Trophoblast cell (in vitro differentiated cells and primary cell): ENCODE measurements around the gene LRRTM3.

Experiments
- DNase-seq, 2 donors: peaks; one replicate each; pipeline ENCODE4 v3.0.0-alpha.2; 2016
- H2AFZ ChIP-seq: 2 replicates; pipeline ENCODE4 v1.6.1; 2013; ENCODE audit warnings: low read length, moderate library complexity, mild to moderate bottlenecking; ENCODE audit not compliant: insufficient read depth, poor library complexity
- H2AK5ac ChIP-seq: 2 replicates; pipeline ENCODE4 v1.6.1; 2013; ENCODE audit warnings: mild to moderate bottlenecking, low read length
- H2BK120ac ChIP-seq: 2 replicates; pipeline ENCODE4 v1.6.1; 2013; ENCODE audit warnings: low read length, mild to moderate bottlenecking, moderate library complexity; ENCODE audit not compliant: insufficient read depth, poor library complexity
- H2BK12ac ChIP-seq: 2 replicates; pipeline ENCODE4 v1.6.1; 2013; ENCODE audit warnings: mild to moderate bottlenecking, low read length, moderate library complexity
- H2BK5ac ChIP-seq: 2 replicates; pipeline ENCODE4 v1.6.1; 2013; ENCODE audit warnings: low read length, low read depth, moderate library complexity, mild to moderate bottlenecking; ENCODE audit not compliant: poor library complexity
- H3K14ac ChIP-seq: 2 replicates; pipeline ENCODE4 v1.6.1; 2013; ENCODE audit warnings: mild to moderate bottlenecking, low read length
- H3K18ac ChIP-seq: 2 replicates; pipeline ENCODE4 v1.6.1; 2013; ENCODE audit warnings: mild to moderate bottlenecking, low read length
- H3K23ac ChIP-seq: 2 replicates; pipeline ENCODE4 v1.6.1; 2013; ENCODE audit warnings: low read length
- H3K27ac ChIP-seq: 2 replicates; pipeline ENCODE4 v1.5.1; 2013; ENCODE audit warnings: low read depth, mild to moderate bottlenecking, inconsistent platforms, low read length, moderate library complexity
- H3K27me3 ChIP-seq: 2 replicates; pipeline ENCODE4 v1.6.1; 2013; ENCODE audit warnings: inconsistent platforms, mild to moderate bottlenecking, low read length, moderate library complexity; ENCODE audit not compliant: insufficient read depth
- H3K36me3 ChIP-seq, 2 experiments: 1 replicate in 1 of 2; 2 replicates in 1 of 2; pipeline ENCODE4 v1.6.1; 2013; ENCODE audit warnings: low read length in 2 of 2, mild to moderate bottlenecking in 2 of 2, moderate library complexity in 1 of 2; ENCODE audit not compliant: insufficient read depth in 2 of 2, control insufficient read depth in 1 of 2
- H3K4ac ChIP-seq: 2 replicates; pipeline ENCODE4 v1.6.1; 2013; ENCODE audit warnings: low read depth, mild to moderate bottlenecking, low read length, moderate library complexity
- H3K4me1 ChIP-seq, 2 experiments: 1 replicate in 1 of 2; 2 replicates in 1 of 2; pipeline ENCODE4 v1.6.1; 2013; ENCODE audit warnings: low read length in 2 of 2, mild to moderate bottlenecking in 2 of 2, moderate library complexity in 1 of 2; ENCODE audit not compliant: insufficient read depth in 2 of 2, control insufficient read depth in 1 of 2
- H3K4me2 ChIP-seq: 2 replicates; pipeline ENCODE4 v1.6.1; 2013; ENCODE audit warnings: inconsistent platforms, mild to moderate bottlenecking, low read length, moderate library complexity
- H3K4me3 ChIP-seq: 2 replicates; pipeline ENCODE4 v1.5.1; 2013; ENCODE audit warnings: mild to moderate bottlenecking, low read depth, low read length, inconsistent platforms
- H3K79me1 ChIP-seq: one replicate; pipeline ENCODE4 v1.6.1; 2013; ENCODE audit warnings: low read length
- H3K79me2 ChIP-seq: 2 replicates; pipeline ENCODE4 v1.6.1; 2013; ENCODE audit warnings: low read length, mild to moderate bottlenecking; ENCODE audit not compliant: control insufficient read depth, insufficient read depth, poor library complexity
- H3K9ac ChIP-seq: 2 replicates; pipeline ENCODE4 v1.6.1; 2013; ENCODE audit warnings: mild to moderate bottlenecking, low read length
- H3K9me3 ChIP-seq: 2 replicates; pipeline ENCODE4 v1.6.1; 2013; ENCODE audit warnings: low read depth, mild to moderate bottlenecking, control low read depth, inconsistent platforms, low read length; ENCODE audit not compliant: insufficient read depth
- H4K12ac ChIP-seq: 2 replicates; pipeline ENCODE4 v1.6.1; 2013; ENCODE audit warnings: low read depth, mild to moderate bottlenecking, low read length, moderate library complexity
- H4K8ac ChIP-seq: 2 replicates; pipeline ENCODE4 v1.6.1; 2013; ENCODE audit warnings: low read depth, mild to moderate bottlenecking, low read length, moderate library complexity
- H4K91ac ChIP-seq: one replicate; pipeline ENCODE4 v1.6.1; 2013; ENCODE audit warnings: low read depth, mild to moderate bottlenecking, low read length, moderate library complexity
- WGBS: extraction: QIAGEN DNeasy Blood & Tissue Kit; methylation state at CpG from one replicate; pipeline ENCODE4 v1.1.7; 2013; ENCODE audit warnings: missing lambda C conversion rate; ENCODE audit not compliant: insufficient read length, insufficient coverage; ENCODE audit errors: extremely low coverage; 5-methylcytosine and 5-hydroxymethylcytosine counted together

Gene LRRTM3

GRCh38 chr10:66931340-66931948 is 5.6 kb downstream of the LRRTM3 start:
- Histone ChIP-seq H3K4ac (no peak overlapping the region), H3K9ac (no peak overlapping the region), H2AK5ac (no peak overlapping the region), H3K27me3 (no peaks in the 10 kb centered on the region), H3K18ac (no peak overlapping the region), H4K8ac (no peak overlapping the region), H2BK5ac (no peak overlapping the region), H3K14ac (no peak overlapping the region), H3K79me2 (no peaks in the 10 kb centered on the region), H3K4me3 (no peak overlapping the region), H3K27ac (no peak overlapping the region), H2AFZ (no peak overlapping the region), H3K23ac (no peak overlapping the region), H3K4me2 (no peak overlapping the region), H2BK120ac (no peak overlapping the region), H2BK12ac (no peak overlapping the region), H4K12ac (no peak overlapping the region), H3K9me3 (no peaks in the 10 kb centered on the region), H4K91ac (no peak overlapping the region), H3K4me1 (no peaks in the 10 kb centered on the region), H3K36me3 (no peaks in the 10 kb centered on the region), H3K79me1 (no peaks in the 10 kb centered on the region)
- no CpG with 5 or more reads among the region's 5 CpGs for WGBS
- peak in 1 of 2 donors; percentile 71 for DNase-seq

- Histone ChIP-seq H4K8ac (no peak overlapping the region), H4K12ac (no peak overlapping the region), H3K14ac (no peak overlapping the region), H3K9ac (no peak overlapping the region), H3K9me3 (no peaks in the 10 kb centered on the region), H4K91ac (no peak overlapping the region), H2AK5ac (no peak overlapping the region), H3K4me1 (no peaks in the 10 kb centered on the region), H3K79me2 (no peaks in the 10 kb centered on the region), H3K4me2 (no peak overlapping the region), H3K36me3 (no peaks in the 10 kb centered on the region), H3K23ac (no peak overlapping the region), H3K4ac (no peak overlapping the region), H3K79me1 (no peaks in the 10 kb centered on the region), H2BK120ac (no peak overlapping the region), H3K27ac (no peak overlapping the region), H2AFZ (no peak overlapping the region), H3K27me3 (no peaks in the 10 kb centered on the region), H3K18ac (no peak overlapping the region), H2BK12ac (no peak overlapping the region), H3K4me3 (no peak overlapping the region), H2BK5ac (no peak overlapping the region)
- no CpG with 5 or more reads among the region's 3 CpGs for WGBS
- no peak for DNase-seq
These were observed 6.1 kb downstream of the LRRTM3 start for GRCh38 chr10:66931949-66932343.

DNA sequence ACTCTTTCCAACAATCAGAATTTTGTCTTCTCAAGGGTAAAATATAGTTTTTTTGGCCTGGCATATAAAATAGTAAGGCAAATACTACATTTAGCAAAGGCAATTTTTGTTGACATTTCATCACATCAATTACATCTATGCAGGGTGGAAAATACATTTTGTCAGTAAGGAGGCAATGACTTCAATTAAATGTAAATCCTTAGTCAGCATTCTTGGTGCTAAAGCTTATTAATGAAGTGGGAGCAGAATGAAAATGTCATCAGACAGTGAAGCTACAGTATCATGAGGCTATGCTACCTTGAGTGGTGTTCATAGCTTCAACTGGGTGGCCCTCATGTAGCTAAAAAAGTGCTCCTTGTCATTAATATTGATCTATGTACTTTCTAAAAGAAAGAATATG is 8.9 kb downstream of the LRRTM3 start:
- H3K18ac ChIP-seq = no peak overlapping the region
- no peak overlapping the region for H3K4me3 ChIP-seq
- no peak overlapping the region for H3K4me2 ChIP-seq
- H3K36me3 ChIP-seq = no peaks in the 10 kb centered on the region
- H4K91ac ChIP-seq = no peak overlapping the region
- H3K23ac ChIP-seq = no peak overlapping the region
- no peak overlapping the region for H2BK5ac ChIP-seq
- H3K27ac ChIP-seq = no peak overlapping the region
- H3K4me1 ChIP-seq = no peaks in the 10 kb centered on the region
- no peak overlapping the region for H3K14ac ChIP-seq
- no peaks in the 10 kb centered on the region for H3K9me3 ChIP-seq
- H3K79me2 ChIP-seq = no peaks in the 10 kb centered on the region
- H3K79me1 ChIP-seq = no peaks in the 10 kb centered on the region
- H3K27me3 ChIP-seq = no peaks in the 10 kb centered on the region
- H3K9ac ChIP-seq = no peak overlapping the region
- no peak overlapping the region for H2AK5ac ChIP-seq
- H3K4ac ChIP-seq = no peak overlapping the region
- no peak overlapping the region for H2BK120ac ChIP-seq
- no peak overlapping the region for H4K12ac ChIP-seq
- H2BK12ac ChIP-seq = no peak overlapping the region
- DNase-seq = no peak
- no peak overlapping the region for H2AFZ ChIP-seq
- H4K8ac ChIP-seq = no peak overlapping the region

GRCh38 chr10:66940965-66941364 is 15.1 kb downstream of the LRRTM3 start:
- Histone ChIP-seq H3K4me3 (no peak overlapping the region), H3K79me1 (no peaks in the 10 kb centered on the region), H3K4me1 (no peaks in the 10 kb centered on the region), H3K23ac (no peak overlapping the region), H2BK120ac (no peak overlapping the region), H3K27me3 (no peaks in the 10 kb centered on the region), H2BK12ac (no peak overlapping the region), H3K79me2 (no peaks in the 10 kb centered on the region), H4K8ac (no peak overlapping the region), H3K36me3 (no peaks in the 10 kb centered on the region), H3K18ac (no peak overlapping the region), H4K91ac (no peak overlapping the region), H2AK5ac (no peak overlapping the region), H3K4ac (no peak overlapping the region), H3K9me3 (no peaks in the 10 kb centered on the region), H3K9ac (no peak overlapping the region), H3K4me2 (no peak overlapping the region), H2BK5ac (no peak overlapping the region), H4K12ac (no peak overlapping the region), H3K27ac (no peak overlapping the region), H2AFZ (no peak overlapping the region), H3K14ac (no peak overlapping the region)
- no peak for DNase-seq
- WGBS = no CpG with 5 or more reads among the region's 3 CpGs
